ENCODE measurements around the gene SRBD1.
"Not testable (repeated sequence)": the region's sequence is repeated elsewhere in the genome, so short reads cannot be mapped to it uniquely, and the experiment has no call there.

SRBD1 gene

GRCh38 chr2:45460825-45461224, 150.2 kb downstream of the SRBD1 start:
- no peak for DNase-seq

- no peak for DNase-seq
These were observed 151.2 kb downstream of the SRBD1 start for GRCh38 chr2:45459860-45460259.

- DNase-seq: no peak
These were observed 152.0 kb downstream of the SRBD1 start for GRCh38 chr2:45458909-45459563.

- no peak for DNase-seq
These were observed 153.7 kb downstream of the SRBD1 start for GRCh38 chr2:45457211-45457945.

GRCh38 chr2:45452866-45453265, 158.2 kb downstream of the SRBD1 start:
- no peak for DNase-seq

GRCh38 chr2:45450634-45451033, 160.4 kb downstream of the SRBD1 start:
- no peak for DNase-seq

GRCh38 chr2:45448217-45448616, 162.8 kb downstream of the SRBD1 start:
- DNase-seq: no peak

GRCh38 chr2:45446016-45446415, 165.1 kb downstream of the SRBD1 start:
- no peak for DNase-seq

GRCh38 chr2:45445037-45445436, 166.0 kb downstream of the SRBD1 start:
- no peak for DNase-seq

GRCh38 chr2:45443012-45443411, 168.1 kb downstream of the SRBD1 start:
- DNase-seq: no peak

- DNase-seq: no peak
These were observed 169.0 kb downstream of the SRBD1 start for GRCh38 chr2:45442026-45442425.

GRCh38 chr2:45441571-45441970, 169.5 kb downstream of the SRBD1 start:
- no peak for DNase-seq

GRCh38 chr2:45439788-45440773, 171.0 kb downstream of the SRBD1 start:
- no peak for DNase-seq

GRCh38 chr2:45438872-45439665, 172.0 kb downstream of the SRBD1 start:
- no peak for DNase-seq

GRCh38 chr2:45436456-45436855, 174.6 kb downstream of the SRBD1 start:
- DNase-seq: no peak

GRCh38 chr2:45435316-45435715, 175.8 kb downstream of the SRBD1 start:
- no peak for DNase-seq

- no peak for DNase-seq
These were observed 177.7 kb downstream of the SRBD1 start for GRCh38 chr2:45433363-45433762.

- DNase-seq: no peak
These were observed 178.7 kb downstream of the SRBD1 start for GRCh38 chr2:45432406-45432805.

- DNase-seq: not testable (repeated sequence)
These were observed 185.0 kb downstream of the SRBD1 start for GRCh38 chr2:45426025-45426424.

- no peak for DNase-seq
These were observed 188.1 kb downstream of the SRBD1 start for GRCh38 chr2:45422921-45423320.

- DNase-seq: no peak
These were observed 192.5 kb downstream of the SRBD1 start for GRCh38 chr2:45418532-45418931.

- no peak for DNase-seq
These were observed 195.4 kb downstream of the SRBD1 start for GRCh38 chr2:45415534-45416123.
